Measurements from ENCODE around the gene SELENOP. TPM values are rescaled to one million over a fixed set of nuclear protein-coding genes. Genes with fewer than 3 reads are reported as not detected.

SELENOP gene
- total and polyA plus RNA-seq, 7 donors = 34.3 to 155 (median 96.6) TPM

DNA sequence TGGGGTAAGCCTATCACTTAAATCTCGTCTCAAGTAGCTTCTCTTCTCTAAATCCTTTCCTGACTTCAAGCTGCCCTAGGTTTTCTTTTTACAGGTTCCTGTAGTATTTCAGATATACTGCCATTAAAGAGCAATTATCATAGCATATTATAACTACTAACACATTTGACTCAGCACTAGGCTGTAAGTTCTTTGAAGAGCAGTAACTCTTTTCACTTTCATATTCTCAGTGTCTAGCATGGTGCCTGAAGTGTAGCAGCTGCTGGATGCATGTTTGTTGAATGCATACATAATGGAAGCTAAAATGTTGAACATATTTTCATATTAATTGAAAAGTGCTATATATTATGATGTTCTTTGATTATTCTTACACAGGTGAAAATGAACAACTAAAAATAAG is 32.6 kb downstream of the SELENOP start:
- Histone ChIP-seq H3K4me3 (no peak overlapping the region), H3K36me3 (ENCODE audit: insufficient read depth in 1 of 2, low read depth in 1 of 2) (no peaks in the 10 kb centered on the region), H3K4me1 (no peaks in the 10 kb centered on the region), H3K27me3 (ENCODE audit: insufficient read depth in 3 of 3, low read length in 2 of 3) (no peaks in the 10 kb centered on the region), H3K9me3 (no peaks in the 10 kb centered on the region), H3K27ac (no peak overlapping the region)
- no peak for DNase-seq
- no peak for ATAC-seq
- intact Hi-C loops (cut with DNase I) = no loop called here
- TF ChIP-seq CTCF (IDR thresholded peaks at IDR 0.05) = no peak
- 73 to 83% (median 83%) methylated on average over 1 of the region's 1 CpG for WGBS, 3 donors

DNA sequence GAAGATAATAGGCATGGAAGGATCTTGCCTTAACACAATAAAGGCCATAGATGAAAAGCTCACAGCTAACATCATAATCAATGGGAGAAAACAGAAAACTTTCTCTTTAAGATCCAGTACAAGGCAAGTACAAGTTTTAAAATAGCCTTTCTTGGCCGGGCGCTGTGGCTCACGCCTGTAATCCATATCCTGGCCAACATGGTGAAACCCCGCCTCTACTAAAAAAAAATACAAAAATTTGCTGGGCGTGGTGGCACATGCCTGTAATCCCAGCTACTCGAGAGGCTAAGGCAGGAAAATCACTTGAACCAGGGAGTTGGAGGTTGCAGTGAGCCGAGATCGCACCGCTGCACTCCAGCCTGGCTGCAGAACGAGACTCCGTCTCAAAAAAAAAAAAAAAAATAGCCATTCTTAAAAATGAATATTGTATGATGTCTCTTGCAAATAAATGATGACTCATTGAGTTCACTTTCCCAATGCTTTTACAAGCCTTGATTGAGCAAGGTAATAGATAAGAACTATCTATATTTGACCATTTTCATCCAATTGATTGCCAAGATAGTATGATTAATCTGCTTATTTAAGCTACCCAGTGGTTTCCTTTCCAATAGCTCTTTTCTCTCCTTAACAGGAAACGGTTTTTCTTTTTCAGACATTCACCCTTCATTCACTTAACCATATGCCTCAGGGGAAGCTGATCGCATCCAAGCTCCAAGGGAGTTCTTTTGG is 39.3 kb downstream of the SELENOP start:
- Histone ChIP-seq H3K4me3 (peak overlapping the region; percentile 53), H3K27ac (no peak overlapping the region), H3K36me3 (ENCODE audit: insufficient read depth in 1 of 2, low read depth in 1 of 2) (no peaks in the 10 kb centered on the region), H3K4me1 (no peaks in the 10 kb centered on the region), H3K27me3 (ENCODE audit: insufficient read depth in 3 of 3, low read length in 2 of 3) (no peaks in the 10 kb centered on the region), H3K9me3 (no peaks in the 10 kb centered on the region)
- ATAC-seq (peak in 2 of 4 donors; percentile 11 to 75), DNase-seq (no peak)
- TF ChIP-seq CTCF (IDR thresholded peaks at IDR 0.05) = no peak
- intact Hi-C loops (cut with DNase I) = no loop called here
- WGBS, 3 donors = 24 to 62% (median 36%) methylated on average over 13 of the region's 13 CpGs

GRCh38 chr5:42770003-42770402 is 41.7 kb downstream of the SELENOP start:
- Histone ChIP-seq H3K36me3 (ENCODE audit: insufficient read depth in 1 of 2, low read depth in 1 of 2) (no peaks in the 10 kb centered on the region), H3K27ac (no peak overlapping the region), H3K4me1 (no peaks in the 10 kb centered on the region), H3K27me3 (ENCODE audit: insufficient read depth in 3 of 3, low read length in 2 of 3) (no peaks in the 10 kb centered on the region), H3K9me3 (no peaks in the 10 kb centered on the region), H3K4me3 (no peak overlapping the region)
- no peak for ATAC-seq
- no peak for DNase-seq
- no peak for TF ChIP-seq CTCF (IDR thresholded peaks at IDR 0.05)
- intact Hi-C loops (cut with DNase I) = no loop called here

GRCh38 chr5:42768106-42768504 is 43.6 kb downstream of the SELENOP start:
- no peak for TF ChIP-seq CTCF (IDR thresholded peaks at IDR 0.05)
- Histone ChIP-seq H3K4me3 (no peak overlapping the region), H3K27me3 (ENCODE audit: insufficient read depth in 3 of 3, low read length in 2 of 3) (no peaks in the 10 kb centered on the region), H3K27ac (no peak overlapping the region), H3K36me3 (ENCODE audit: insufficient read depth in 1 of 2, low read depth in 1 of 2) (no peaks in the 10 kb centered on the region), H3K9me3 (no peaks in the 10 kb centered on the region), H3K4me1 (no peaks in the 10 kb centered on the region)
- no peak for ATAC-seq
- 48 to 57% (median 55%) methylated on average over 1 of the region's 1 CpG for WGBS, 3 donors
- intact Hi-C loops (cut with DNase I) = loop anchor here (5.0 to 10.0 kb wide), 6 partner anchors 119 to 916 kb away; partner anchors contain the start of genes FBXO4 (in 1 of the 2) and GHR (in 1 of the 2)
- no peak for DNase-seq
